Measurements from ENCODE around the gene ZNF423. TPM values are rescaled to one million over a fixed set of nuclear protein-coding genes. Genes with fewer than 3 reads are reported as not detected.

Gene ZNF423
- total and polyA plus RNA-seq, 5 donors, result 5.5 to 22.2 (median 14.4) TPM

- peak in 1 of 3 donors; percentile 47 for DNase-seq
These were observed 224.5 kb downstream of the ZNF423 start for GRCh38 chr16:49631187-49632041.

GRCh38 chr16:49630783-49631182 lies 225.1 kb downstream of the ZNF423 start:
- 96% methylated on average over 4 of the region's 4 CpGs for WGBS
- no peak overlapping the region for H3K27ac ChIP-seq (ENCODE audit: low read length)
- H3K4me3 ChIP-seq (ENCODE audit: low read length), result no peak overlapping the region
- no peak for DNase-seq
- no peaks in the 10 kb centered on the region for H3K27me3 ChIP-seq (ENCODE audit: control insufficient read depth, insufficient read depth)
- no peak for ATAC-seq
- H3K4me1 ChIP-seq (ENCODE audit: control insufficient read depth, insufficient read depth, low read length), result no peaks in the 10 kb centered on the region
- H3K9me3 ChIP-seq (ENCODE audit: control insufficient read depth, low read length), result no peaks in the 10 kb centered on the region
- intact Hi-C loops (cut with DNase I), result no loop called here

More at GRCh38 chr16:49631187-49632041, 224.5 kb downstream of the ZNF423 start:
- Histone ChIP-seq H3K9me3 (ENCODE audit: control insufficient read depth, low read length) (no peaks in the 10 kb centered on the region), H3K27me3 (ENCODE audit: control insufficient read depth, insufficient read depth) (no peaks in the 10 kb centered on the region), H3K4me3 (ENCODE audit: low read length) (no peak overlapping the region), H3K4me1 (ENCODE audit: control insufficient read depth, insufficient read depth, low read length) (no peaks in the 10 kb centered on the region), H3K27ac (ENCODE audit: low read length) (no peak overlapping the region)
- ATAC-seq, result peak; percentile 23 to 48
- 53% methylated on average over 5 of the region's 5 CpGs for WGBS
- intact Hi-C loops (cut with DNase I), result no loop called here

- Histone ChIP-seq H3K27me3 (ENCODE audit: control insufficient read depth, insufficient read depth) (no peaks in the 10 kb centered on the region), H3K9me3 (ENCODE audit: control insufficient read depth, low read length) (no peaks in the 10 kb centered on the region), H3K27ac (ENCODE audit: low read length) (no peak overlapping the region), H3K4me1 (ENCODE audit: control insufficient read depth, insufficient read depth, low read length) (no peaks in the 10 kb centered on the region), H3K4me3 (ENCODE audit: low read length) (no peak overlapping the region)
- no peak for ATAC-seq
- 99% methylated on average over 7 of the region's 7 CpGs for WGBS
- intact Hi-C loops (cut with DNase I), result no loop called here
- no peak for DNase-seq
These were observed 226.1 kb downstream of the ZNF423 start for GRCh38 chr16:49629851-49630250.

- 95% methylated on average over 3 of the region's 3 CpGs for WGBS
- DNase-seq, result no peak
These were observed 227.8 kb downstream of the ZNF423 start for GRCh38 chr16:49628148-49628547.

GRCh38 chr16:49625311-49626065 lies 230.4 kb downstream of the ZNF423 start:
- no peak overlapping the region for H3K4me3 ChIP-seq (ENCODE audit: low read length)
- no peak overlapping the region for H3K27ac ChIP-seq (ENCODE audit: low read length)
- no peaks in the 10 kb centered on the region for H3K9me3 ChIP-seq (ENCODE audit: control insufficient read depth, low read length)
- H3K27me3 ChIP-seq (ENCODE audit: control insufficient read depth, insufficient read depth), result no peaks in the 10 kb centered on the region
- intact Hi-C loops (cut with DNase I), result no loop called here
- DNase-seq (peak in 1 of 3 donors; percentile 7), ATAC-seq (no peak)
- H3K4me1 ChIP-seq (ENCODE audit: control insufficient read depth, insufficient read depth, low read length), result peaks cover 6% of the 10 kb centered on the region
- WGBS, result 72% methylated on average over 3 of the region's 3 CpGs

More at GRCh38 chr16:49628148-49628547, 227.8 kb downstream of the ZNF423 start:
- Histone ChIP-seq H3K9me3 (ENCODE audit: control insufficient read depth, low read length) (no peaks in the 10 kb centered on the region), H3K4me1 (ENCODE audit: control insufficient read depth, insufficient read depth, low read length) (no peaks in the 10 kb centered on the region), H3K27me3 (ENCODE audit: control insufficient read depth, insufficient read depth) (no peaks in the 10 kb centered on the region), H3K27ac (ENCODE audit: low read length) (no peak overlapping the region), H3K4me3 (ENCODE audit: low read length) (no peak overlapping the region)
- ATAC-seq, result no peak
- intact Hi-C loops (cut with DNase I), result no loop called here

- no peak overlapping the region for H3K4me3 ChIP-seq (ENCODE audit: low read length)
- DNase-seq (no peak), ATAC-seq (no peak)
- H3K27me3 ChIP-seq (ENCODE audit: control insufficient read depth, insufficient read depth), result no peaks in the 10 kb centered on the region
- intact Hi-C loops (cut with DNase I), result no loop called here
- H3K4me1 ChIP-seq (ENCODE audit: control insufficient read depth, insufficient read depth, low read length), result peaks cover 11% of the 10 kb centered on the region
- 89% methylated on average over 8 of the region's 8 CpGs for WGBS
- no peak overlapping the region for H3K27ac ChIP-seq (ENCODE audit: low read length)
- no peaks in the 10 kb centered on the region for H3K9me3 ChIP-seq (ENCODE audit: control insufficient read depth, low read length)
These were observed 232.2 kb downstream of the ZNF423 start for GRCh38 chr16:49623501-49624266.

- Histone ChIP-seq H3K9me3 (ENCODE audit: control insufficient read depth, low read length) (no peaks in the 10 kb centered on the region), H3K4me1 (ENCODE audit: control insufficient read depth, insufficient read depth, low read length) (peaks cover 11% of the 10 kb centered on the region), H3K27me3 (ENCODE audit: control insufficient read depth, insufficient read depth) (no peaks in the 10 kb centered on the region), H3K4me3 (ENCODE audit: low read length) (no peak overlapping the region), H3K27ac (ENCODE audit: low read length) (no peak overlapping the region)
- WGBS, result 92% methylated on average over 17 of the region's 17 CpGs
- intact Hi-C loops (cut with DNase I), result no loop called here
- ATAC-seq (no peak), DNase-seq (peak in 1 of 3 donors; percentile 28)
These were observed 233.2 kb downstream of the ZNF423 start for GRCh38 chr16:49622421-49623402.

GRCh38 chr16:49622084-49622390 lies 233.9 kb downstream of the ZNF423 start:
- ATAC-seq (no peak), DNase-seq (peak in 1 of 3 donors; percentile 6)
- no peak overlapping the region for H3K27ac ChIP-seq (ENCODE audit: low read length)
- intact Hi-C loops (cut with DNase I), result no loop called here
- H3K4me1 ChIP-seq (ENCODE audit: control insufficient read depth, insufficient read depth, low read length), result peaks cover 11% of the 10 kb centered on the region
- WGBS, result 98% methylated on average over 4 of the region's 4 CpGs
- no peaks in the 10 kb centered on the region for H3K27me3 ChIP-seq (ENCODE audit: control insufficient read depth, insufficient read depth)
- no peaks in the 10 kb centered on the region for H3K9me3 ChIP-seq (ENCODE audit: control insufficient read depth, low read length)
- no peak overlapping the region for H3K4me3 ChIP-seq (ENCODE audit: low read length)

- WGBS, result 75% methylated on average over 13 of the region's 13 CpGs
- peak overlapping the region; percentile 22 for H3K27ac ChIP-seq (ENCODE audit: low read length)
- ATAC-seq, result peak in 1 of 2 donors; percentile 10
- H3K9me3 ChIP-seq (ENCODE audit: control insufficient read depth, low read length), result no peaks in the 10 kb centered on the region
- peaks cover 11% of the 10 kb centered on the region for H3K4me1 ChIP-seq (ENCODE audit: control insufficient read depth, insufficient read depth, low read length)
- intact Hi-C loops (cut with DNase I), result no loop called here
- H3K27me3 ChIP-seq (ENCODE audit: control insufficient read depth, insufficient read depth), result no peaks in the 10 kb centered on the region
- peak in 1 of 3 donors; percentile 51 for DNase-seq
- no peak overlapping the region for H3K4me3 ChIP-seq (ENCODE audit: low read length)
These were observed 234.4 kb downstream of the ZNF423 start for GRCh38 chr16:49621241-49622083.

All from right cardiac atrium (tissue), 5 donors.